Mesenchymal stem cell (in vitro differentiated cells and primary cell): ENCODE measurements around the gene FLOT1.

Source experiments
- DNase-seq: peaks from one replicate; pipeline ENCODE4 v3.0.0-alpha.2; 2013
- H2AFZ ChIP-seq: one replicate; pipeline ENCODE4 v1.6.1; 2013; ENCODE audit warnings: low read depth, mild to moderate bottlenecking, control low read depth, inconsistent platforms, low read length, moderate library complexity
- H2AK5ac ChIP-seq: 2 replicates; pipeline ENCODE4 v1.6.1; 2013; ENCODE audit warnings: low read length, moderate library complexity, mild to moderate bottlenecking, inconsistent platforms; ENCODE audit not compliant: severe bottlenecking
- H2BK120ac ChIP-seq: one replicate; pipeline ENCODE4 v1.6.1; 2013; ENCODE audit warnings: low read depth, mild to moderate bottlenecking, inconsistent platforms, low read length, moderate library complexity
- H2BK12ac ChIP-seq, 2 experiments: one replicate each; pipeline ENCODE4 v1.6.1; 2013; ENCODE audit warnings: inconsistent platforms in 2 of 2, low read length in 2 of 2, mild to moderate bottlenecking in 2 of 2, moderate library complexity in 2 of 2, control low read depth in 1 of 2
- H2BK15ac ChIP-seq: one replicate; pipeline ENCODE4 v1.6.1; 2013; ENCODE audit warnings: mild to moderate bottlenecking, low read depth, inconsistent platforms; ENCODE audit not compliant: poor library complexity, severe bottlenecking
- H2BK5ac ChIP-seq: 2 replicates; pipeline ENCODE4 v1.6.1; 2013; ENCODE audit warnings: low read depth, mild to moderate bottlenecking, low read length, control low read depth, inconsistent platforms; ENCODE audit not compliant: poor library complexity, severe bottlenecking
- H3K14ac ChIP-seq, 2 experiments: one replicate each; pipeline ENCODE4 v1.6.1; 2013; ENCODE audit warnings: inconsistent platforms in 2 of 2, low read length in 2 of 2, control low read depth in 1 of 2, mild to moderate bottlenecking in 1 of 2, moderate library complexity in 1 of 2
- H3K18ac ChIP-seq, 2 experiments: one replicate each; pipeline ENCODE4 v1.6.1; 2013; ENCODE audit warnings: inconsistent platforms in 2 of 2, low read length in 2 of 2, control low read depth in 1 of 2, low read depth in 1 of 2, mild to moderate bottlenecking in 1 of 2
- H3K23ac ChIP-seq, 2 experiments: one replicate each; pipeline ENCODE4 v1.6.1; 2013; ENCODE audit warnings: inconsistent platforms in 2 of 2, low read length in 2 of 2, mild to moderate bottlenecking in 2 of 2, moderate library complexity in 2 of 2, control low read depth in 1 of 2
- H3K27ac ChIP-seq: 2 replicates; pipeline ENCODE4 v1.5.1; 2013; ENCODE audit warnings: mild to moderate bottlenecking, moderate library complexity, low read length, control low read depth, inconsistent platforms; ENCODE audit not compliant: poor library complexity, severe bottlenecking
- H3K27me3 ChIP-seq, 2 experiments: 2 replicates each; pipeline versions ENCODE4 v1.6.1 to v1.7.0; 2013; ENCODE audit warnings: low read length in 2 of 2, mild to moderate bottlenecking in 2 of 2, moderate library complexity in 2 of 2, control low read depth in 1 of 2, inconsistent platforms in 1 of 2; ENCODE audit not compliant: control insufficient read depth in 1 of 2, insufficient read depth in 1 of 2
- H3K36me3 ChIP-seq, 2 experiments: 2 replicates each; pipeline versions ENCODE4 v1.6.1 to v1.7.0; 2013; ENCODE audit warnings: low read length in 2 of 2, control low read depth in 1 of 2, inconsistent platforms in 1 of 2, low read depth in 1 of 2, mild to moderate bottlenecking in 1 of 2; ENCODE audit not compliant: insufficient read depth in 2 of 2, control insufficient read depth in 1 of 2
- H3K4ac ChIP-seq, 2 experiments: one replicate each; pipeline ENCODE4 v1.6.1; 2013; ENCODE audit warnings: inconsistent platforms in 2 of 2, low read length in 2 of 2, mild to moderate bottlenecking in 2 of 2, moderate library complexity in 2 of 2, control low read depth in 1 of 2, low read depth in 1 of 2
- H3K4me1 ChIP-seq: 2 replicates; pipeline ENCODE4 v1.6.1; 2013; ENCODE audit warnings: low read depth, low read length, control low read depth; ENCODE audit not compliant: control insufficient read depth, insufficient read depth
- H3K4me2 ChIP-seq: 2 replicates; pipeline ENCODE4 v1.6.1; 2013; ENCODE audit warnings: low read length, mild to moderate bottlenecking, inconsistent platforms; ENCODE audit not compliant: poor library complexity, severe bottlenecking
- H3K4me3 ChIP-seq, 2 experiments: 2 replicates each; pipeline versions ENCODE4 v1.5.1 to v1.7.0; 2013; ENCODE audit warnings: low read length in 2 of 2, mild to moderate bottlenecking in 2 of 2, control low read depth in 1 of 2, low read depth in 1 of 2; ENCODE audit not compliant: insufficient read depth in 1 of 2
- H3K79me1 ChIP-seq: replicated peaks from 2 replicates; pipeline ENCODE4 v1.6.1; 2013; ENCODE audit warnings: mild to moderate bottlenecking, control low read depth, low read length, inconsistent platforms; ENCODE audit not compliant: poor library complexity, severe bottlenecking
- H3K9ac ChIP-seq: 2 replicates; pipeline ENCODE4 v1.7.0; 2013; ENCODE audit warnings: mild to moderate bottlenecking, low read length, moderate library complexity
- H3K9me3 ChIP-seq: 2 replicates; pipeline ENCODE4 v1.7.0; 2013; ENCODE audit warnings: mild to moderate bottlenecking, low read length; ENCODE audit not compliant: control insufficient read depth
- H4K8ac ChIP-seq: one replicate; pipeline ENCODE4 v1.6.1; 2013; ENCODE audit warnings: inconsistent platforms, mild to moderate bottlenecking, low read length, moderate library complexity
- H4K91ac ChIP-seq: one replicate; pipeline ENCODE4 v1.6.1; 2013; ENCODE audit warnings: mild to moderate bottlenecking, low read length, inconsistent platforms
- WGBS: methylation state at CpG from one replicate; pipeline ENCODE4 v1.1.7; 2013; ENCODE audit warnings: mixed read lengths; 5-methylcytosine and 5-hydroxymethylcytosine counted together

Gene FLOT1

DNA sequence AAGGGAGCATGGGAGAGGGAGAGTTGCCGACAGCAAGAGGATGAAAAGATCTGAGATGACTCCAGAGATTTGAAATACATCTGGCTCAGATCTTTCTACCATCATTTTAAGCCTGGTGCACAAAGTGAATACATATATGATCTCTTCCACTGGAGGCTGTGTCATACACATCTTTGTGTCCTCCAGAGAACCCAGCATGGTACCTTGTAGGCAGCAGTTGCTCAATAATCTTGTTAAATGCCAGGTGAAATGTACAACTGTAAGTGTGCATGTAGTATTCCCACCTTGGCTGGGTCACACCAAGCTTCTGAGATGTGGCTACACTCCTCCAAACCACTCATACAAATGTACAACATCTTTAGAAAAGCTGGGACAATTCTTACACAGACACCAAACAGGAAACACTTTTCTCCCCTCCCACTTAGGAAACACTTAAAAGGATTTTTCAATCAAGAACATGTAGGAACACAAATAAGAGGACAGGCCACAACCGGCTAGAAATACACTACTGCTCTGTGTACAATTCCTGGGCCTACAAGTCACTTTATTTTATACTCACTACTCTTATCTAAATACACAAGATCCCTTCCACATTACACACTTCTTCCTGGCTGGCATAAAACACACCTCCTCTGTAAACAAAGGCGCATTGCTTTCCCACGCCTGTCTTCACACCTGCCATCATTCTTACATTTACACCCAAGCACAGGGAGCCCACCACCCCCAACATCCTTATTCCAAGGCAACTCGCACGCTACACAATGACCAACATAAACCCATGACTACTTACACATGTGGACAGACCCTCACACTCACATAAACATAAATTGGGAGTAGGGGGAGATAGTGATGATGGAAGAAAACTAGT, 5.6 kb upstream of the FLOT1 start:
- Histone ChIP-seq H3K4me2 (no peak overlapping the region), H3K27me3 (no peaks in the 10 kb centered on the region), H3K36me3 (peaks cover 5 to 6% of the 10 kb centered on the region in 2 experiments), H2BK15ac (peak overlapping the region; percentile 71), H2BK120ac (peak overlapping the region; percentile 54), H3K14ac (no peak overlapping the region), H2BK5ac (peak overlapping the region; percentile 87), H3K9ac (peak overlapping the region; percentile 30), H3K4me1 (peaks cover 29% of the 10 kb centered on the region), H4K8ac (no peak overlapping the region), H2AK5ac (peak overlapping the region; percentile 100), H3K27ac (peak overlapping the region; percentile 89), H2AFZ (no peak overlapping the region), H2BK12ac (peak overlapping the region; percentile 99), H3K23ac (no peak overlapping the region), H3K4ac (peak overlapping the region; percentile 83 to 84), H3K79me1 (no peaks in the 10 kb centered on the region), H3K18ac (peak overlapping the region; percentile 72 to 89), H3K4me3 (no peak overlapping the region), H3K9me3 (no peaks in the 10 kb centered on the region), H4K91ac (peak overlapping the region; percentile 86)
- DNase-seq: peak; percentile 67
- WGBS: 75% methylated on average over 6 of the region's 6 CpGs

DNA sequence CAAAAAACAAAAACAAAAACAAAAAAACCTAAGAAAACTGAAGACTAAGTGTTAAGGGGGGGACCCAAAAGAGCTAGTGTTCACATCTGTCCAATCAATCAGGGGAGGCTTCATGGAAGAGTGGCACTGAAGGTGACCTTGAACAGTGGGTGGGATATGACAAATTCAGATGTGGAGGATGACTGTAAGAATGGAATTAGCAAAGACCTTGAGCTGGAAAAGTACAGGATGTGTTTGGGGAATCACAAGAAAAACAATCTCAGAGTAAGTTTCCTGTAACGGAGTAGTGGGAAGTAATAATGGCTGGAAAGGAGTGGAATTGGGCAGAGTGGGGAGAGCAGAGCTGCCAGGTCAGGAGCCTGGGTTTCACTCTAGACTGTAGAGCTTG, 4.8 kb upstream of the FLOT1 start:
- no peak overlapping the region for H3K14ac ChIP-seq
- H2BK5ac ChIP-seq: peak overlapping the region; percentile 34
- H2BK120ac ChIP-seq: peak overlapping the region; percentile 54
- 51% methylated on average over 1 of the region's 1 CpG for WGBS
- peak overlapping the region in 1 of 2 experiments; percentile 44 for H3K4ac ChIP-seq
- H4K91ac ChIP-seq: no peak overlapping the region
- peak overlapping the region in 1 of 2 experiments; percentile 75 for H2BK12ac ChIP-seq
- peaks cover 25% of the 10 kb centered on the region for H3K4me1 ChIP-seq
- no peak overlapping the region for H2AFZ ChIP-seq
- no peak overlapping the region for H3K23ac ChIP-seq
- H3K27me3 ChIP-seq: no peaks in the 10 kb centered on the region
- peak; percentile 47 for DNase-seq
- H3K4me2 ChIP-seq: no peak overlapping the region
- no peak overlapping the region for H3K4me3 ChIP-seq
- H3K9me3 ChIP-seq: no peaks in the 10 kb centered on the region
- H3K27ac ChIP-seq: peak overlapping the region; percentile 89
- peak overlapping the region; percentile 29 to 72 for H3K18ac ChIP-seq
- peak overlapping the region; percentile 57 for H4K8ac ChIP-seq
- H3K79me1 ChIP-seq: no peaks in the 10 kb centered on the region
- H2AK5ac ChIP-seq: peak overlapping the region; percentile 100
- H2BK15ac ChIP-seq: no peak overlapping the region
- H3K9ac ChIP-seq: no peak overlapping the region
- peaks cover 6 to 11% of the 10 kb centered on the region in 2 experiments for H3K36me3 ChIP-seq

DNA sequence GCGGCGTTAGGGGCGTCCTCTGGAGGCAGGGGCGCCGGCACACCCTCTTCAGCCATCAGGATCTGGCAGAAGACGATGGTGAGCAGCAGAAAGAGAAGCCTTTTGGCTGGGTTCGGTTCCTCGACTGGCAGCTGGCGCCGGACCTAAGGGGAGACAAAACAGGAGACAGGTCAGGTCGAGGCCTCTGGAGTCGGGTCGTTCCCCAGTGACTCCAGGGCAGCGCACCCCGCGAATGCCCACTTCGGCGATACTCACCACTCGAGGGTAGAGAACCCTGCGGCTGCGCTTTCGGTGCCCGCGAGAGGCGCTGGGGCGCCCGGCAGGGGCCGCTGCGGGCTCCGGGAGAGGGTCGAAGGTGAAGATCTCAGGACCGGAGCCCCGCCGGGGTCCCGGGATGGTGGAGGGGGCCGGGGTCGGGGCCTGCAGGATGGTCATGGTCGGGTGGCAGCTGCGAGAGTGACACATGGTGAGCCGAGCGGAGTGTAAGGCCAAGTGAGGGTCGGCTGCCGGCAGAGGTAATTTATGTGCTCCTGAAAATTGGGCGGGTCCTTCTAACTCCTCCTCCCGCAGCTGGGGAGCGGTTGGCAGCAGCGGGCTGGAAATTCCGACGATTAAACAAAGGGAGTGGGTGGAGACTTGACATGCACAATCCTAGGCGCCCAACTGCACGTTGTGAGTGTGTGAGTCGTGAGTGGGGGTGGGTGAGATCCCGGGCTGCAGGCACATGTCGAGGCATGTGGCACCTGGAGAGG, 1.7 kb upstream of the FLOT1 start, which contains the start of gene IER3:
TSS of gene IER3 (minus strand) at position 494 of the 752 bp plus-strand sequence. CDS start at position 465, 29 bp downstream.
- H2BK5ac ChIP-seq: peak within 1 kb of the TSS; percentile 79

More for the DNA sequence above, 1.7 kb upstream of the FLOT1 start, which contains the start of gene IER3:
- H2AFZ ChIP-seq: no peak within 1 kb of the TSS
- peak within 1 kb of the TSS; percentile 28 to 91 for H2BK12ac ChIP-seq
- peak within 1 kb of the TSS; percentile 85 to 94 for H3K18ac ChIP-seq
- peak within 1 kb of the TSS; percentile 57 for H2AK5ac ChIP-seq
- peak; percentile 96 for DNase-seq
- peak within 1 kb of the TSS; percentile 76 to 88 for H3K4me3 ChIP-seq
- peak within 1 kb of the TSS; percentile 76 to 92 for H3K4ac ChIP-seq
- H3K27ac ChIP-seq: peak within 1 kb of the TSS; percentile 99
- under 1% methylated on average over 54 of the region's 54 CpGs for WGBS
- peak within 1 kb of the TSS; percentile 97 for H3K9ac ChIP-seq
- no peak within 1 kb of the TSS for H3K4me2 ChIP-seq
- H3K4me1 ChIP-seq: peaks cover 30% of the 10 kb centered on the region
- peak within 1 kb of the TSS; percentile 49 for H2BK15ac ChIP-seq
- H3K14ac ChIP-seq: peak within 1 kb of the TSS in 1 of 2 experiments; percentile 92
- peak within 1 kb of the TSS; percentile 90 for H2BK120ac ChIP-seq
- peak within 1 kb of the TSS; percentile 83 for H4K91ac ChIP-seq
- H3K9me3 ChIP-seq: no peaks in the 10 kb centered on the region
- H3K79me1 ChIP-seq: peaks cover 3% of the 10 kb centered on the region
- peak within 1 kb of the TSS in 1 of 2 experiments; percentile 77 for H3K23ac ChIP-seq
- H3K36me3 ChIP-seq: peaks cover 20 to 29% of the 10 kb centered on the region in 2 experiments
- H4K8ac ChIP-seq: peak within 1 kb of the TSS; percentile 88
- no peaks in the 10 kb centered on the region for H3K27me3 ChIP-seq
